HG03460 (cell line): Measurements from ENCODE around the gene FAM120A.
A peak's percentile ranks its signal among the peaks of the same experiment; 100 is the strongest.

Experiments
- ATAC-seq: cut with Tn5 transposase; IDR thresholded peaks from one replicate; pipeline ENCODE4 v1.9.1; 2021; ENCODE audit not compliant: unreplicated experiment

Gene FAM120A

GRCh38 chr9:93576258-93577077 lies 125.0 kb downstream of the FAM120A start, which contains the start of gene PHF2:
Gene PHF2 (plus strand): TSS chr9:93576584. CDS start chr9:93576774, 190 bp downstream.
- peak; percentile 30 for ATAC-seq

DNA sequence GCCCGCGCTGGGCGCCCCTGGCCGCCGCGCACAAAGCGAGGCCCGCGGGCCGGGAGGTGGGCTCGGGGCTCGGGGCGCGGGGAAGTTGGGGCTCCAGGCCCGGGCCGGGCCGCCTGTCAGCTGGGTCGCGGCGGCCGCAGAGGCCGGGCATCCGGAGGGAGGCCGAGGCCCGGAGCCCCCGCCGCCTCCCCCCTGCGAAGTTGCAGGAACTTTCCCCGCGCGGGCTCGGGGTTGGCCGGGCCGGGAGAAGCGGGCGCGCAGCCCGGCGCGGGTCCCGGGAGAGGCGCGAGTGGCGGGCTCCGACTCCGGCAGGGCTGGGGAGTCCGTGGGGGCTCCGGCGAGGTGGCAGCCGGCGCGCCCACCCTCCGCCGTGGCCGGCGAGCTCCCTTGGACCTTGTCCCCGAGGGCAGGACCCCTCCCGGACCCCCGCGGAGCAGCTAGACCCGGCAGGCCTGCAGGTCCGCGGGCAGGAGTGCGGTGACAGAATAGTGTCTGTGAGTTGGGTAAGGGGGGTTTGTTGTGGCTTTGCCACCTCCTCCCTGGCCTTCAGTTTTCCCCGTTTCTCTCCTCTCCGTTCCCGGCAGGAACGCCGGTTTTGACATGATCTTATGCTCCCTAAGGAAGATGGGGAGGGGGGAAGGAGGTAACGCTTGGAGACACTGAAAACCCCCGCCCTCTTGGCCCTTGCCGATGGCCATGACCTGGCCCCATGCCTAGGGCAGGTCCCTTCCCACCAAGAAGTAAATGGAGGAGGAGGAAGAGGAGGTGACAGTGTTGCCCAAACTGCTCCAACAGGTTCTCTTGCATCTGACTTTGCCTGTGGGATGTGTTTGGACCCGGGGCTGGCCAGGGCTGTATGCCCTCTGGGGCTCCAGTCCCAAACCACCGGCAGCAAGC lies 125.8 kb downstream of the FAM120A start:
- peak; percentile 2 for ATAC-seq

- ATAC-seq, result no peak
Observed at GRCh38 chr9:93577975-93578682, 126.6 kb downstream of the FAM120A start.

DNA sequence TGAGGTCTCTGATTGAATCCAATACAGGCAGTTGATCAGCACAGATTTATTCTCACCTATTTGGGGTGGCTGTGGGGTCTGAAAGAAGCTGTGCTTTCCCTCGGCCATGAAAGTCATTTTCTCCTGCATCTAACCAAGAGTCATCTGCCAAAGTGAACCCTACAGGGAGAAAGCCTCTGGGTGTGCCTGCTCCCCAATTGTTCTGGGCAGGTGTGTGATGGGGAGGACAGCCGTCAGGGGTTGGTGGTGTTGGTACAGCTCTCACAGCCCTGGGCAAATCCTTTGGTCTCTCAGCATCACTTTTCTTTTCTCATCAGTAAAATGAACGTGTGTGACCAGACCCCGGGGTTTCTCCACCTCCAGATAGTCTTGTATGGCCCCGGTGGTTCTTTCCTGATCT lies 127.4 kb downstream of the FAM120A start:
- ATAC-seq, result no peak

DNA sequence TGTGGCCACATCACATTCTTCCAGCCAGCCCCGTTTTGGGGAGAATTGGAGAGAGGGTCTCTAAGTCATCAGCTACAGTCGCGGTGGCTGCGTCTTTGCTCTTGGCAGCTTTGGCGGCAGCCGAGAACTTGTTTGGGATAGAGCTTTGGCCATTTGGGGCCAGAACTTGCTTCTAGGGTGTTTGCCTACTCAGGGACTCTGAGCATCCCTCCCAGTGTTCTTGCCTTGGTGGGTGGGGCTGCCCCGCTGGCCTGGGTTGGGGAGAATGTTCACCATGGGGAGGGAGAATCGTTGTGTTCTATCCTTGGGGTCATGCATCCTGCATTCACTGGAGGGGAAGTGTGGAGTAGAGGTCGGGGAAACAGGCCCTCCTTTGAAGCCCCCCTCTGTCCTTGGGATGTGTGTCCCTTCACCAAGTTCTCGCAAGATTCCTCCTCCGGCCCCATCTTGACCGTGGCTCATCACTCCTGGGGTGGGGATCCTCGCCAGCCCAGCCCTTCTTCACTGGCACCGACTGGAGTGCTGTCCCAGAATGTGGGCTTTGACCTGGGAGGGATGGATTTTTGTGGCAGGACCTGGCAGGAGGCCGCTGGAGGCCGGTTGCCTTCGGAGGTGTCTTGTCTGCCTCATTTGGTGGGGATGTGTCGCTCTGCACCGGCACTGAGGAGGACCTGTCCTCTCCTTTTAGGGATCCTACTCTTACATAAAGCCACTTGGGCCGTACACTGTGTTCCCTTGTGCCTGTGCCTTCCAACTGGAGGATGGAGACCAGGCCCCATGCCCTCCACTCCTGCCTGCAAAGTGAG lies 128.4 kb downstream of the FAM120A start:
- no peak for ATAC-seq

DNA sequence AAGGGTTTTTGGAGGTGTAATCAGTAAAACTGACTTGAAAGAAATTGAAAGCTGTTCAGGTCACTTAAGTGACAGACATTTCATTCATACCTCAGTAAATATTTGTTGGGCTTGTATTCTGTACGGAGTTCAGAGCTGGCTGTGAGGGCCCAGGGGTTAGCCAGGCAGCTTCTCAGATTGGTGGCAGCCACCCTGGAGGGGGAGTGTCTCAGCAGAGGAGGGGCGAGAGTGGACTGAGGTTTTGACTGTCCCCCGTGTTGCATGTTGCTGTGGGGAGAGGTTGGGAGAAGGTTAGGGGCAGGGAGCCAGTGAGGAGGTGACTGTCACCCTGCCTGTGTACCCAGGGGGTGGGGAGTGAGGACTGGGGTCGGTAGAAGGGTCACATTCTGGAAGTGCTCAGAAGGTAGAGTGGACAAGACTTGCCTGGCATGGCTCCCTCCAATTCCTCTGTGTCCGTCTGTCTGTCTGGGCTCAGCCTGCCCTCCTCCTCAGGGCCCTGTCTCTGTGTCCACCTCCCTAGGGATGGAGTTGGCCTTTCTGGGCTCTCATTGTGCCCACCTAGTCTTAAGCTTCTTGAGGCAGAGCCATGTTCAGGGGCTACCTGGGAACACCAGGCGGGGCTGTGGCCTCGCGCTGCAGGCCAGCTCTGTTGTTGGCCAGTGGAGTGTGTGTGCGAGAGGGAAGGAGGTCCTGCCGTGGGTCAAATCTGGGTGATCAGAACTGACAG lies 129.3 kb downstream of the FAM120A start:
- no peak for ATAC-seq

DNA sequence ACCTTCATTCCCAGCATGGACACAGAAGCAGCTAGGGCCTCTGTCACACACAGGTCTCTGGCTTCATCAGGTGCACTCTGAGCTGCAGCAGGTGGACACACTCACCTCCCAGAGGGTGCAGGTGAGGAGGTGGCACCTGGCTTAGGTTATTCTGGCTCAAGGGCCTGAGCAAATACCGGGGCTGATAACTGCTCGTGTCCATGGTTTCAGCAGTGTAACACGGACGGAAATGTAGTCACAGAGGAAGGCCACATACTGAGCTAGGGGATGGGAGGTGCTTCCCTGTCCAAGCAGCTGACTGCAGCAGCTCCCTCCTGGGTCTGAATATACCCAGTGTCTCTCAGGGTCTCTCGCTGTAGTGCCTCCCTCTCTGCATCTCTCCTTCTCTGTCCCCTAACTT lies 130.6 kb downstream of the FAM120A start:
- ATAC-seq, result no peak

GRCh38 chr9:93582550-93582949 lies 131.1 kb downstream of the FAM120A start:
- no peak for ATAC-seq

DNA sequence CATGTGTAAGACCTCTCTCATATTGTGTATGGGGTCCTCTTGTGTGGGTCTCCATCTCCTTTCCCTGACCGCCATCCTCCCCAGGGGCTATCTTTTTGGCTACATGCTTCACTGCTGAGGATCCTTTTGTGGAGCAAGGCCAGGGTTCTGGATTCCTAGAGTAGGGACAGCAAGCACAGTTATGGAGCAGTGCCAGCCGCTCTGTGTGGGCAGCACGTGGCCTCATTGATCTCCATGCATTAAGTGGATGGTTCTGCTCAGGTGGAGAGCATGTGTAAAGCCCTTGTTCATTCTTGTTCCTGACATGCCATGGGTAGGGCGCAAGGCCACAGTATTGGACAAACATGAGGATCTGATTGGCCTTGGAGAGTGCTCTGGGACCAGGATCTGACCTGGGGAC lies 133.8 kb downstream of the FAM120A start:
- ATAC-seq, result no peak

- no peak for ATAC-seq
Observed at GRCh38 chr9:93585695-93586094, 134.2 kb downstream of the FAM120A start.

GRCh38 chr9:93586290-93587057 lies 135.0 kb downstream of the FAM120A start:
- no peak for ATAC-seq

DNA sequence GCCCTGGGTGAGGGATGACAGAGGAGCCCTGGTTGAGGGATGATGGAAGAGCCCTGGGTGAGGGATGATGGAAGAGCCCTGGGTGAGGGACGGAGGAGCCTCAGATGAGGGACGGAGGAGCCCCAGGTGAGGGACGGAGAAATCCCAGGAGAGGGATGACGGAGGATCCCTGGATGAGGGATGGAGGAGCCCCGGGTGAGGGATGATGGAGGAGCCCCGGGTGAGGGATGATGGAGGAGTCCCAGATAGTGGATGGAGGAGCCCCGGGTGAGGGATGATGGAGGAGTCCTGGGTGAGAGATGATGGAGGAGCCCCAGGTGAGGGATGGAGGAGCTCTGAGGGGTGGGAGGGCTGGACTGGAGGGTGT lies 135.8 kb downstream of the FAM120A start:
- no peak for ATAC-seq

DNA sequence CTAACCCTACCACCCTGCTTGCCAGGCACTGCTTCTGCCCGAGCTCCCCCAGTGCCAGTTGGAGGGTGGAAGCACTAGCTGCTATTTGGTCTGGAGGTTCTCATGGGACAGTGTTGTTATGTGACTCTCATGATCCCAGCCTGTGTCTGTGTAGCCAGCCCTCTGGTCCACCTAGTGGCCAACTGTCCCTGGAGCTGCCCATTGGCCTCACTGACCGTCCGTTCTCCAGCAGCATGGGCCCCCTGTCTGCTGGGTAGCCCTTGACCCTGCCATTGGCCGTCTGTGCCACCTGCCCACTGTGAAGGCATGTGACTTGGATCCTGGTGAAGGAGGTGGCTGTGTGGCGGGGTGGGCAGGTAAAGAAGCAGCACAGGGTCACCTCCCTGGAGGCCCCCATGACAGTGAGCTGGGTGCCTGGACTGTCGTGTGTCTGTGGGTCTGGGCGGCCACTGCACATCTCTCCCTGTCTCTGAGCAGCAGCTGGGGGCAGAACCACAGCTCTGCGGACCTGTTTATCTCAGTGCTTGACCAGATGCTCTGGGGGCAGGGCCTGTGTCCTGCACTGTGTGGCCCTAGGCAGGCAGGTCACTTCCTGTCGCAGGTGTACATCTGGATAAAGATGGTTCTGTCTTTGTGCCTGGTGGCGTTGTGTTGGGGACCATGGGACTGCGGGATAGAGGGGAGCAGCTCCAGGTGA lies 136.3 kb downstream of the FAM120A start:
- no peak for ATAC-seq

DNA sequence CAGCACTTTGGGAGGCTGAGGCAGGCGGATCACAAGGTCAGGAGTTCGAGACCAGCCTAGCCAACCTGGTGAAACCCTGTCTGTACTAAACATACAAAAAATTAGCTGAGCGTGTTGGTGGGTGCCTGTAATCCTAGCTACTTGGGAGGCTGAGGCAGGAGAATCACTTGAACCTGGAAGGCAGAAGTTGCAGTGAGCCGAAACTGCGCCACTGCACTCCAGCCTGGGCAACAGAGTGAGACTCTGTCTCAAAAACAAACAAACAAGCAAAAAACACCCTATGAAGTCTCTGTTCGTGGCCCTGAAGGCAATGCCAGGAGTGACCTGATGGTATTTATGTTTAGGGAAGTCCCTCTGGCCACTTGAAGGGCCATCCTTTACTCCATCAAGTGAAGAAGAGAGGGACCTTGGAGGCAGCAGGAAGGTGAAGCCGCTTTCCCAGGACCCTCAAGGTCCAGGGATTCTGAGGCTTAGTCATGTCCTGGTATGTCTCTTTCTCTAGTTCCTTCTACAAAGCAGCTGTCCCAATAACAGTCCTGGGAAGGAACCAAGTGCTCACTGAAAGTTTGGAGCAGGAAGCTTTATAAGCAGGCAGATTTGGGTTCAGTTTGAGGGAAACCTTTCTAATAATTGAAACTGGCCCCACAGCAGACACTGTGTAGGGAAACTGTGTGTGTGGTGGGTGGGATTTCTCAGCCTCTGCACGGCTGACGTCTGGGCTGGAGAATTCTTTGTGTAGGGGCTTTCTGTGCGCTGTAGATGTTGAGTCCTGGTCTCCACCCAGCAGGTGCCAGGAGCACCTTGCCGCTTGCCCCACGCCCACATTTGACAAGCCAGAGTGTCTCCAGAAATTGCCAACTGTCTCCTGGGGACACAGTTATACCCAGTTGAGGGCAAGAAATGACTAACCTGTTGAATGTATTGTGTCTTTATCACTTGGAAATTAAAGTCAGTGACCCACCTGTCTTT lies 137.4 kb downstream of the FAM120A start:
- ATAC-seq, result no peak

DNA sequence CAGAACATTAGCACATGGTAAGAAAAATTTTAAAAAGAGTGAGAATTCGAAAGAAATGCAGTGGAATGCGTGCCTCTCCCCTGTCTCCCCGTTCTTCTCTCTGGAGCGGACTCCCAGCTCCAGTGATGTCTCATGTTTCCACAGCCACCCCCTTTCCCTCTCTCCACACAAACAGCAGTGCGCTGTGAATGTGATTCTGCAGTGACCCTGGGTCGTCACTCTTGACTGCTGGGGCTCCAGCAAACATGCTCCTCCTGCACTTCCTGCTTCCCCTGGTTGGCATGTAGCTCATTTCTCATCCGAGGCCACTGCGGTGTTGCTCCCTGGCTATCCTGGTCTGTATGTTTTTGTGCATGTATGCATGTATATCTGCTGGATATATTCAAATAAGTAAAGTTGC lies 138.2 kb downstream of the FAM120A start:
- no peak for ATAC-seq

DNA sequence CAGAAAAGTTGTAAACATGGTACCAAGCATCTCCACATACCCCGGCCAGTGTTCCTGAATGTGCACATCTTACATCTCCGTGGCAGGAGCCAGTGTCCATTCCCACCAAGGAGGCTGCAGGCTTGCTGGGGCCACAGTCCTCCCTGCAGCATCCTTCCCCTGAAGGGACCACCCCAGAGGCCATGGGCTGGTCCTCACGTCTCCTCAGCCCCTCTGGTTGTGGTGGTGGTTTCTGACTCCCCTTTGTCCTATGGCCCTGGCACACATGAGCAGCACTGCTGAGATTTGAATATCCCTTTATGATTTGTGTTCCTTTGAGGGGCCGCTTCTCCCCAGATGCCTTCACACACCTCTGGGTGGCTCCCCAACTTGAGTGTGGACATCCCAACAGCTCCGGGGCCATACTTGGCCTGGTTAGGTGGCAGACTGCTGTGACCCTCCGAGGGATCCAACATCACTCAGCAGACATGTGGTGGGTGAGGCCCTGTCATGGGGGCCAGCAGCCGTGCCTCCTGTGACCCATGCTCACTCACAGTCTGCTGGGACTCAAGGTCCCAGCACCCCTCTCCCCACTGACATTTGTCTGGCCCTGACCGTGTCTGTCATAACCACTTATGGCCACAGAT lies 139.2 kb downstream of the FAM120A start:
- no peak for ATAC-seq
